ENCODE results near the gene TNFRSF14.
"Not testable (repeated sequence)": the region's sequence is repeated elsewhere in the genome, so short reads cannot be mapped to it uniquely, and the experiment has no call there.

The TNFRSF14 gene

DNA sequence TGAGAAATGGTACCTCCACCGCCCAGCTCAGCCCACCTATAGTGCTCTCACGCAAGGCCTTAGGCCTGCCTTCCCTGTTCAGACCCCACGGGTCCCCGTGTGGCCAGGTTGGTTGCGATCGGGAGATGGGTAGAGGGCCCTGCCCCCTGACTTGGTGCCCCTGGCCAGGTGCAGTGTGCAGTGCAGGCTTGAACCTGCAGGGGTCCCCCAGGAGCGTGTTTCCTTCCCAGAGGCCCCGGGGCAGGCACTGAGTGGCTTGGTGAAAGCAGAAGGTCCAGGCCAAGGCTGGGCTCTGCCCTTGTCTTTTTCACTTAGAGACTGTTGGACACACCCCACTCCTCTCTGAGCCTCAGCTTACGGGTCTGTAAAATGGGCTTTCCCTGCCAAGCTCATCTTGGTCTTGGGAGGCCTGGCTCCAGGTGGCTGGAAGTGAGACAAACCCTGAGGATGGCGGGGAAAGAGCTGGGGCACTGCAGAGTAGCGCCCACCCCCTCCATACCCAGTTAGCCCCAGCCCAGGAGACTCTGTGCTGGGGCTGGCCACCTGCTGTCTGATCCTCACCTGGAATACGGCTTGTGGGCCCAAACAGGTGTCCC is 16.8 kb upstream of the TNFRSF14 start:
- peak; percentile 28 for DNase-seq

DNA sequence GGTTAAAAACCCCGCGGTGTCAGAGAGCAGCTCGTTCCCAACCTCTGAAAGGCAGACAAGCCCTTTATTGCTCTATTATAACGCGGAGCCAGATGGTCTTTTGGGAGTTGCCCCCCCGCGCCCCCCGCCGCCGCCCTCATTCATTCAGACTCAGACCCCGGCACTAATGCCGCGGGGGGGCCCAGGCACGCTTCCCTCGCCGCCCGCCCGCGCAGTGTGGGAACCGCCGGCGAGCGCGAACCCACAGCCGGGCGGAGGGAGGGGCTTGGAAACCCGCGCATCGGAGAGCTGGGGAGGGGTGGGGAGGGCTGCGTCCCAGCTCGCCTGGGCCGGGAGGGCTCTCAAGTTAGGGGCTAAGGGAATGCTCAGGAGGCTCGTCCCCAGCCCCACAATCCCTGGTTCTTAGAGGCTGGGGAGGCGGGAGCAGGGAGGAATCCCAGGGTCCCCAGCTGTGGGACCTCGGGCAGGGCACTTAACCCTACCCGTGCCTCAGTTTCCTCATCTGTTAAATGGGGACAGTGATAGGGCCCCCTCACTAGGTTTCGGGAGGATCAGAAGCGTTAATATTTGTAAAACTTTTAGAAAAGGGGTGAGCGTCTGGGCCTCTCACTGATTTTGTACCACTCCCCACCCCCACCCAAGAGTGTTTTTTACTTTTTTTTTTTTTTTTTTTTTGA is 15.2 kb upstream of the TNFRSF14 start:
- DNase-seq = no peak

DNA sequence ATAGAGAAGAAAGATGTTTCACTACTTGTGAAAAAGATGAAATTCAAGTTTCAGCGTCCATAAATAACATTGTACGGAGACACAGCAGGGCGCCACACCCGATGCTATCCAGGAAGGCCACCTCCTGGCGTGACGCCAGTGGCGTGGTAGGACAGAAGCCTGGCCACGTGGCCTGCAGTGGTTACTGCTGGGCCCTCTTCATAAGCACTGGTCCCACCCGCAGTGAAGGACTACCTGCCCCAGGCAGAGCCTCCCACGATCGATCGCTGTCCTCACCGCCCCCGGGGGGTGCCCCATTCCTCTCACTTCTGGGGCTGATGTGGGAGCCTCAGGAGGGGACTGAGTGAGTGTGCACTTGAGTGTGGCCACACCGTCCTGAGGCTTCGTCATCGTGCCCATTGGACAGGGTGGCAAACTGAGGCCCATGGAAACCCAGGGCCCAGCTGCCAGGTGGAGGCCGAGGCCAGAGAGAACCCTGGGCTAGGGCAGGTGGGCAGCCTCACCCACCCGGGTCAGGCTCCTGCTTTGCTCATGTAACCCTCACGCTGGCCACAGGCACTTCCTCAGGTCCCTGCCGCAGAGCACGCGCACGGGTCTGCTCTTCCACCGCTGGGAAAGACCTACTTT is 14.4 kb upstream of the TNFRSF14 start:
- peak; percentile 74 for DNase-seq

DNA sequence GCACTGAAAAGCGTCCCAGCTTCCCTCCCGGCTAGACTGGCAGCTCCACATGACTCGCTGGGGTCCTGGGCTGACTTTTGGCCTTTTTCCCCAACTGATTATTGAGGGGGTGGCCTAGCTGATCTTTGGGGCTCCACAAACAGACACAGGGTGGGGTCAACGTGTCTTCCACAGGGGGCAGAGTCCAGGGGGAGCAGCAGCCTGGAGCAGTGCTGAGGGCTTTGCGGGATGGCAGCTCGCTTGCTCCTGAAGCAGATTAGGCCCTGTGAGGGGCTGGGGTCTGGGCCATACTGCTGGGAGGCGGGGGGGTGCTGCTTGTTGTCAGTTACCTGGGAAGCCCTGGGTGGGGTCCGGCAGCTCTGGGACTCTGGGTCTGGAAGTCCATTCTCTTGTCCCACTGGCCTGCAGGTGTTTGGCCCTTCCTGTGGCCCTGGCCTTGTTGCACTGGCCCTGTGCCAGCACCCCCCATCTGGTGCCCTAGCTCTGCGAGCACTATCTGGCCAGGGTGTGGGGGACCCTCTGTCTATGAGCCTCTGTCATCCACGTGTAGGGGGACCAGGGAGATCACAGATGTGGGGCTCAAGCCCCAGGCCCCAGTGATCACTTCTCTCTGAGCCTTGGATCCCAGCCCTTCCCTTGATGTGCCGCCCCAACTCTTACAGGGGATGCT is 13.8 kb upstream of the TNFRSF14 start:
- DNase-seq = no peak

DNA sequence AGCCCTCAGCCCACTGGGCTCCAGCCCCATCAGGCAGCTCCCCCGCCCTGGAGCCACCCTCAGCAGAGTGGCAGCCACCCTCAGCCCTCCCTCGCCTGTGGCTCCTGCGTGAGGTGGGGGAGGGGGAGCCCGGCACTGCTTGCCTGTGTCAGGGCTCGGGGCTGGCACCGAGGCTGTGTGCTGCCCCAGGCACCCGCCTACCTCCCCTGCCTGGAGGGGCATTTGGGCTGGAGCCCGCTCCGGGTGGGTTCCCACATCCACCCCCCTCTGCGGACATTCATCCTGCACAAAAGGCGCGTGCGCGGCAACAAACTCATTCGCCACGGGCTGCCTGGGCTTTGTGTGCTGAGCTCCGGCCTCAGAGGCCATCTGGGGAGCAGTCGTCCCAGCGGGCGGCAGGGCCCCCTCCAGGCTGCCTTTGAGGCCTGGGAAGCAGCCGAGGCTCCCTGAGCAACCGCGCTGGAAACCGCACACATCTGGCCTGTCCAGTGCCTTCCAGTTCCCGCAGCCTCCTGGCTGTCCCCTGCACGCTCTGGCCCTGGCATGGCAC is 12.6 kb upstream of the TNFRSF14 start:
- peak; percentile 80 for DNase-seq

DNA sequence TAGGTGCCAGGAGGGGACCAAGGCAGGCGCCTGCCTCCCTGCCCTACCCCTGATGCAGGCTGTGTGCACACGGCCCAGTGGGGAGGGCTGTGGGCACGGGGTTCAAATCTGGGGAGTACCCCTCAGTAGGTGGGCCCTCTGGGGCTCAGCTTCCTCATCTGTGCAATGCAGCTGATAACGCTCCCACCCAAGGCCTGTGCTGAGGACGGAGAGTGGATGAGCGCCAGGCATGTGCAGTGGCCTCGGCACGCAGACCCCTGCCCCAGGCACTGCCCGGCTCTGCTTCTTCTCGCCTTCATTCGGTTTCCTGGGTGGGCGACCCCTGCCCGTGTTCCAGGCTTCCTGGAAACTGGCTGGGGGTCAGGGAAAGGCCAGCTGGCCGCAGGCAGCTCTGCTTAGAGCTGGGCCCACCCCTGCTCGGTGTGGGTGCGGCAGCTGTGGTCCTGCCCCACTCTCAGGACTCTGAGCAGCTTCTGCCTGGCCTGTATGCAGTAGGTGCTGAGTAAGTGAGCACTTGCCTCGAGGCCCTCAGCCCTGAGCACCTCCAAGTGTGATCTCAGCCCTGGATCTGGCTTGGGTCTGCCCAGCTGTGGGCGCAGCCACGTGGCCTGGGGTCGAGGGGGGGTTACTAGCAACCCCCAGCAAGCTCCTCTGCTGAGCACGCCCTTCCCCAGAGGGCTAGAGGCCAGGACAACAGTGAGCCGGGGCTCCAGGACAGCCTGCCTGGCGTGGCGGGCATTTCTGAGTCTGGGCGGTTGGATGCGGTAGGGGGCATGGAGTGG is 11.9 kb upstream of the TNFRSF14 start:
- DNase-seq = no peak

DNA sequence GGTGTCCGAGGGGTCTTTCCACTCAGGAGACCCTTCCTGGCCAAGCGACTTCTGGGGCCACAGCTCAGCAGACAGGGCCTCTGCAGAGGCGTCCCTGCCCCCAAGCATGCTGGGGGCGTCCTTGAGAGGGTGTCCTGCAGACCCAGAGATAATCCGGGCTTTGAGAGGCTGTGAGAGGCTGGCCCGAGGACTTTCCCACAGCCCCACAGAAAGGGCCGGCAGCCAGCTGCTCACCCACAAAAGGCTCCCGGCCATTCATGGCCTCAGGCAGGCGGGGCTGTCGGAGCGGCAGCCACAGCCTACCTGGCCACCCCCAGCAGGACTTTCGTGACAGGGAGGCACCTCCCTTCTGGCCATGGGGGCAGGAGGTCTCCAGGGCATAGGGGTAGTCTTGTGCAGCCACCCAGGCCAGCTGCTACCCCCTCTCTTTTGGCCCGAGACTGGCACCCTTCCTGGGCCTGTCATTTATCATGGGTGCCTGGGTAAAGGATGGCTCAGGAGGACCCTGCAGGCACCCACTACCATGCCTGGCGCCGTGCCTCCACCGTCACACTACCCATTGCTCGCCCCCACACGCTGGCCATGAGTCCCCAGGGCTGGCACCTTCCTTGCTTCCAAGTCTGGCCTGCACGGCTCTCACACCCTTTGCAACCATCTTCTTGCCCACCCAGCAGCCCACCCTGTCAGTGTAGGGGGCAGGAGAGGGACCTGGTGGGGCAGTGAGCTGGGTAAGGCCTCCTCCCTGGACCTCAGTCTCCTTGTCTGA is 11.1 kb upstream of the TNFRSF14 start:
- no peak for DNase-seq

DNA sequence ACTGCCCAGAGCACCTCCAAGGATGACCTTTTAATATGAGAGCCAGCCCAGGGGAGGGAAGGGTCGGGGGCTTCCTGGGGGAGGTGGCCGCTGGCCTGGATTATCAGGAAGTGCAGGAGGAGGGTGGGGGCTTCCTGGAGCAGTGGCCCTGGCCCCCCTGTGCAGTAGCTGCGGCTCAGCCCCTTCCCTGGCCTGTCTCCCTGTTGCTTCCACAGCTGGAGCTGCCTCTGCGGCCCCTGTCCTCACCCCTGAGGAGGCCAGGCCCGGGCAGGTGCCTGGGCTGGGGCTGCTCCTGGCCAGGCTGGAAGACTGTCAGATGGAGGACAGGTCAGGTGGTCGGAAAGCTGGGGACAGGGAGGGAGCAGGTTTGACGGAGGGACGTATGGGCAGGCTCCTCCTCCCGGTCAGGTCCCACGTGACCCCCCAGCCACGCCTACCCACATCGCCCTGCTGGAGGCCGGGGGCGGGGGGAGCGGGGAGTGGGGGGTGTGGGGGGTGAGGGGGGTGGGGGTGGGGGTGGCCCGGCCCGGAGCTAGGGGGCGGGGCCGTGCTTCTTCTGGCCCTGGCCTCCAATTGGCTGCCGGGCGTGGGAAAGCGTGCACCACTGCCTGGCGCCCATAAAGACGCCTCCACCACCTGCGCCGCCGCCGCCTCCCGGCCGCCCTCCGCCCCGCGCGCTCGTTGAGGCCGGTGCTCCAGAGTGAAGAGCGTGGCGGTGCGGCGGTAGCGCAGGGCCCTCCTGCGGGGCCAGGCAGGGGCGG is 10.2 kb upstream of the TNFRSF14 start:
- DNase-seq = peak; percentile 97

DNA sequence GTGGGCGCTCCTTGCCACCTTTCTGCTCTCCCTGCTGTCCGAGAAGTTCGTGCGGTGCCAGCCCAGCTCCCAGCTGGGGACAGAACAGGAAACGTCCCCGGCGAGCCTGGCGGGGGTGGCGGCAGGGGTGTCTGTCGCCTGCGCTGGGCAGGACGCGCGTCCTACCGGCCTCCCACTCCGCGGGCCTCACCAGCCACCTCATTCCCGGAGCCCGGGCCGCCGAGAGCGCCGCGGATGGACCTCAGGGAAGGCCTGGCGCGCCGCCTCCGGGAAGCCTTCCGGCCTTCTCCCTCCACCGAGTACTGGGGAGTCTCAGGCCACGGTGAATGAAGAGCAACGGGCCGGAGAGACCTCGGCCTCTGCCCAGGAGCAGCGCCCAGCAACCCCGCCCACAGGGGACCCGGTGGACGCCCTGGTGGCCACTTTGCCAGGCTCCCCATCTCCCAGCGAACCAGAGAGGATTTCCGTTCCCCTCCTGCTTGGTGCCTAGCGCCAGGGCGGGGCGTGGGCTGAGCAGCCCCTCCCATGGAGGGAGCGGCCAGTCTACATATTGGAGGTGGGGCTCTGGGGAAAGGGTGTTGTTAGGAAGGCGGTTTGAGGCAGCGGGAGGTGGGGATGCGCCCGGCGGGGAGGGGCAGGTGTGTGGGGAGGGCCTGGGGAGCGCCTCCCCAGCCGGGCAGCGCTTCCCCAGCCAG is 9.5 kb upstream of the TNFRSF14 start:
- peak; percentile 97 for DNase-seq

DNA sequence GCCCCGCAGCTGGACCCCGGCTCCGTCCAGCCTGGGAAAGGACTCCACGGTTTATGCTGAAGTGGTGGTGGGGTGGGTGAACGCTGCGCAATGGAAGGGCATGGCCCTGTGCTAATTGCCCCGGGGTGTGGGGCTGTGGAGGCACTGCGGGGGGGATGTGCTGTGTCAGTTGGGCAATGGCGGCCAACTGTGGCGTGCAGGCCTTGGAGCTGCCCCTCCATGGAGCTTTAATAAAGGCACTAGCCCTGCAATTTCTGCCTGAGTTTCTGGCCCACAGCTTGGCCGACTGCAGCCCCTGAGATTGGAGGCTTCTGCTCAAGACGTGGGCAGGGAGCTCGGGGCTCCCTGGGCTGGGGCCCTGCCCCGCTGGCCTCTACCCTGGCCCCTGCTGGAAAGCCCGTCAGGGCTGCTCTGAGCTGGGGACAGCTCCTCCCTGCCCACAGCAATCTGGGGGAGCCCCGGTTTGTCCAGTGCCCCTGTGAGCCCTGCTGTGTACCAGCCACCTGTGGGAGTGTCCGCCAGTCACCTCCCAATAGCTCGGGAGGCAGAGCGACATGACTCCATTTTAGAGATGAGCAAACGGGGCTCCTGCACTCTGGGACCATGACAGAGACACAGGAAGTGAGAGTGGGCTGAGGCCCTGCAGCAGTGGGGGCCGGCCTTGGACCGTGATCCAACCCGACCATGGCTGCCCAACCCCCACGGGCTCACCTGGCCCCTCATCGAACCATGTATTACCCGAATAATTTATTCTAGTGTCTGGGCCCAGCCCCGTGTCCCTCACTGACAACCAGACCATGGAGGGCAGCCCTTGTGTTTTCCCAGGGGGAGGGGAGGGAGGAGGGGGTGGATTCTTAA is 8.7 kb upstream of the TNFRSF14 start:
- peak; percentile 72 for DNase-seq

DNA sequence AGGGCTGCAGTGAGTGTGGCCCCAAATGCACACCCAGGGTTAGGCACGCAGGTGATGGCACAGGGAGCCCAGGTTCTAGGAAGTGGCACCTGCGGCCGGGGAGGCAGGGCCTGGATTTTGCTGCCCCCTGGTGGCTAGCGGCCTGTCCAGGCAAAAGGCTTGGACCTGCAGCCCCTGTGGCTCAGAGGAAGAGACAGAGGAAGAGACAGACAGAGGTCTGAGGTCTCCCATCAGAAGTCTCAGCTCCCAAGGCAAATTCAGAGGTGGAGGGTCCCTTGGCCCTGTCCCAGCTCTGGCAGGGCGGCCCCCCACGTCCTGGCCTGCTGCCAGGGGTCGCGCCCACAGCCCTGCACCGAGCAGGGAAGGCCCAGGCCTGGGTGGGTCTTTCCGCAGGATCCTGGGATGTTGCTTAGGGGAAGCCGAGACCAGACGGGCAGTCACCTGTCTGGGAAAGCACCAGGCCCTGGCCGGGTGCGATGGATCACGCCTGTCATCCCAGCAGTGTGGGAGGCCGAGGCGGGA is 8.0 kb upstream of the TNFRSF14 start:
- peak; percentile 93 for DNase-seq

DNA sequence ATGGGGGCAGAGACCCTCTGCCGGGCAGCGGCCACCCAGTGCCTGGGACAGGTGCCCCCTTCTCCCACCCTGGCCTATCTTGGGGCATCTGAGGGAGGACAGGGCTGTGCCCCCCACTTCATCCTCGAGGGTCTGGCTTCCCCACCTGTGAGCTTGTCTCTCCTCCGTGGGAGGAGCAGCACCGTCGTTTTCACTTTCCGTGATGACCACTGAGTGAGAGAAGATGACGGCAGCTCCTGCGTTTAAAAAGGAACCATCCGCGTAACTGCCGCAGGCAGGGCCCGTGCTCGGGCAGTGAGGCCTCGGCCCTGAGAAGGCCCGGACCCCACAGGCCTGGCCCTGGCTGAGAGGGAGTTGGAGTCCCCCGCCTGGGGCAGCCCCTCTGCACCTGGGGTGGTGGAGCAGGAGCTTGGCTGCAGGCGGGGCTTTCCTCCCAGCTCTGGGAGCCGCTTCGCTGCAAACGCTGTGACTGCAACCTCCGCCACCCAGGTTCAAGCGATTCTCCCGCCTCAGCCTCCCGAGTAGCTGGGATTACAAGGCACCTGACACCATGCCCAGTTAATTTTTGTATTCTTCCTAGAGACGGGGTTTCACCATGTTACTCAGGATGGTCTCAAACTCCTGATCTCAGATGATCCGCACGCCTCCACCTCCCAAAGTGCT is 6.7 kb upstream of the TNFRSF14 start:
- DNase-seq = not testable (repeated sequence)

DNA sequence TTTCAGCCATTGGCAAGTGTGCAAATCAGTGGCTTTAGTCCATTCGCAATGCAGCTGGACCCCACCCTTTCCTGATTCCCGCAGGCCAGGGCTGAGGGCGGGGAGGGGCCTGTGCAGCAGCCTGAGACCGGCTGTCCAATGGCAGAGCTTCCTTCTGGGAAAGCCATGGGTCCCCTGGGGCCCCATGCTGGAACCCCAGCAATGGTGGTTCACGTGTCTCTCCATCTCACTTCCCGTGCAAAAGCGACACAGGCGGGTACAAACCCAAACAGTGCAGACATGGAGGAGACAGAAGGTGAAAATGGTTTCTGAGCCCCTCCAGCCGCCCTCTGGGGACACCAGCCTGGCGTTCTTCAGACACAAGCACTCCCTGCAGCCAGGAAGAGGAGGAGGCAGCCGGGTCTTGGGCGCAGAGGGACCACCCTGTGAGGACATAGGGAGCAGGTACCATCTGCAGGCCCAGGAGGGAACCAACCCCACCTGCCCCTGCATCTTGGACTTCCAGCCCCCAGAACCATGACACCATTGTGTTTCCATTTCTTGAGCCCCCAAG is 5.8 kb upstream of the TNFRSF14 start:
- DNase-seq = not testable (repeated sequence)

DNA sequence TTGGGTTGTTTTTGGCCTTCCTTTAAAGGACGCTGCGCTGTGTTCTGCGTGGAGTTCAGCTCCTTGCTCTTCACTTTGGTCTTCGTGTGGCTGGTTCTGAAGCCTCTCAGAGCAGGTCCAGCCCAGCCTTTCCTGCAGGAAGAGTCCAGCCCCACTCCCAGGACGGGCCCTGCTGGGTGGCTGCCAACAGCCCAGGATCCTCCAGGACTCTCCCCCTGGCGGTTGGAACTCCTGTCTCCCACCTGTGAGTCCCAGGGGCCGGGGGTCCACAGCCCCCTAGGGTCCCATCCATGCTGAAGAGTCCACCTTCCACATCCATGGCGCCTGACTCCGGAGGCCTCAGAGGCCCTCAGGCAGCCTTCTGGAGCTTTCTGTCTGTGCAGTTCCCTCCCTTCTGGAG is 4.6 kb upstream of the TNFRSF14 start:
- not testable (repeated sequence) for DNase-seq

DNA sequence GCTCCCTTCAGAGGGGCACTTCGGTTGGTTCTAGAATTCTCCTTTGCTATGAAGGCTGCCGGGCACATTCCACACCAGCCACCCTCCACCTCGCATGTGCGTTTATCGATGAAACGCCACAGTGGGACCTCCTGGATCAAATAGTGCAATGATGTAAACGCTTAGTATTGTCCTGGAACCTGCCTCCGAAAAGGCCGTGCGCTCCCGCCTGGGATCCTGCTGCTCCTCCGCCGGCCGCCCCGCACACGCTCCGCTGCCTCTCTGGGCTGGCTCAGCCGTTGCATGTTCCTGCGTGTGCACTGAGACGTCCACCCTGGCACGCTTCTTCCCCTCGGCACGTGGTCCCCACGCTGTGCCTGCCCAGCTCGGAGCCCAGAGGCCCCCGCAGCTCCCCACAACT is 4.0 kb upstream of the TNFRSF14 start:
- DNase-seq = no peak

DNA sequence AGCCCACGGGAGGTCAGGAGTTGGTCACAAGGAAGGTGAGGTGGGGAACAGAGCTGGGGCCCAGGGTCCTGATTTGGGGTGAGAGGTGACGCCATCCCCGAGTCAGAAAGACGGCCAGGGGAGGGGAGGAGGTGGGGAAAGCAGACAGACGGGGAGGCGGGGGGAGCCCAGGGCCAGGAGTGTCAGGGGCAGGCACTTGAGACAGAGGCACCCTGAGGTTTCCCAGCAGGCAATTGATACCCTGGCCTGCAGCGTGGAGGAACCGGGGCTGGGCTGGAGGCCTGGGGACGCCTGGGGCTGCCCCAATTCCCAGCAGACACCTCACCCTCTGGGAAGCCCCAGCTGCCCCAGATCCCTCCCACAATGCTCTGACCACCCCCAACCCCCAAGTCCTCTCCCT is 3.1 kb upstream of the TNFRSF14 start:
- DNase-seq = not testable (repeated sequence)

DNA sequence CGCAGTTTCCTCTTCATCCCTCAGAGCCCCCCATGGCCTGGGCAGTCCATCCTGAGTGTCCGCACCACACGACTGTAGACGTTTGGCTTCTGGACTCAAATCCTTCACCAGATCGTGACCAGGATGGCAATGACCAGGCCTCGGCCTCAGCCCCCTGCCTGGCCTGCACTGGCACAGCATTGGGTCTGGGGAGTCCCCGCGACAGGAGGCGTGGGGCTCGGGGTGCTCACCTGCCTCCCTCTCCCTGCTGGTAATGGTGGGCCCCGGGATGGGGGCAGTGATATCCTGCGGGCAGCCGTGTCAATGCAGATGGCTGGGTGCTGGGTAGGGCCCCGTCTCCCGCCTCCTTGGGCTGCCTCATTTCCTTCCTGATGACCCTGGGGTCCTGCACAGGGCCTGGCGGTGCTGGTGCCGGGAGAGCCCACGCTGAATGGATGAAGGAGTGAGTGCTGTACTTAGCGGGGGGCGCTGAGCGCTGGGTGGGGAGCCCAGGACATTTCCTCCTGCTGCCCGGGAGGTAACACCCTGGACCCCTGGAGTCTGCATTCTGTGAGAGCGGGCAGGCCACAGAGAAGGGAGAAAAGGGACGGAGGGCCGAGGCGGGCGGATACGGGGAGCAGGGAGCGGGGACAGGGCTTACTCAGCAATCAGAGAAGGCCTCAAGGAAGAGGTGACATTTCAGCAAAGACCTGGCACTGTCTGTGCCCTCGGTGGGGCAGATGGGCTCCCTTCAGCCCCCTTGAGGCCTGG is 2.1 kb upstream of the TNFRSF14 start:
- DNase-seq = no peak
